LNCAP (cell line): Measurements from ENCODE around the gene ERMAP.

ENCODE experiments used
- CTCF ChIP-seq: fragments of 450-650 bp; IDR thresholded peaks from 2 replicates; pipeline ENCODE4 v1.5.1; 2017; ENCODE audit warnings: mild to moderate bottlenecking

Gene ERMAP

DNA sequence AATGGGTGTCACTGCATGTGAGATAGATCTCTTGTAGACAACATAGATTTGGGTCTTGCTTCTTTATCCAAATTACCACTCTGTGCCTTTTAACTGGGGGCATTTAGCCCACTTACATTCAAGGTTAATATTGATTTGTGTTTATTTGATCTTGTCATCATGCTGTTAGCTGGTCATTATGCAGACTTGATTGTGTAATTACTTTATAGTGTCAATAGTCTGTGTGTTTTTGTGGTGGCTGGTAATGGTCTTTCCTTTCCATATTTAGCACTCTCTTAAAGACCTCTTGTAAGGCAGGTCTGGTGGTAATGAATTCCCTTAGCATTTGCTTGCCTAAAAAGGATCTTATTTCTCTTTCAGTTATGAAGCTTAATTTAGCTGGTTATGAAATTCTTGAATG is 59.1 kb downstream of the ERMAP start:
- no peak for TF ChIP-seq CTCF

- no peak for TF ChIP-seq CTCF
Measured at GRCh38 chr1:42877380-42877779, 60.5 kb downstream of the ERMAP start.

DNA sequence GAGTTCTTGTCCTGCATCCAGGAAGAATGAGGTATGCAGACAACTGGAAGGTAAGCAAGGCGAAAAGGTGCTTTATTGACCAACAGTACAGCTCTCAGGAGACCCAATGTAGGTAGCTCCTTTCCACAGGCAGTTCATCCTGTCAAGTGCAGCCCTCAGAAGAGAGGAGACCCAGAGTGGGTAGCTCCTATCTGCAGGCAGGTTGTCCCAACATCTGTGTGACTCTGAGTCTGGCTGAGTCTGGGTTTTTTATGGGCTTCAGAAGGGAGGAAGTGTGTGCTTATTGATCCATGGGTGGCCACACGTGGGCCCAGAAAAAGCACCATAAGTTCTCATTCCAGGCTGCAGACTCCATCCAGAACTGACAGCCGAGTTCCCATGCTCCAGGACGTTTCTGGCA is 63.5 kb downstream of the ERMAP start:
- no peak for TF ChIP-seq CTCF

- no peak for TF ChIP-seq CTCF
Measured at GRCh38 chr1:42886046-42886739, 69.3 kb downstream of the ERMAP start.

- TF ChIP-seq CTCF = no peak
Measured at GRCh38 chr1:42886800-42887199, 69.9 kb downstream of the ERMAP start.

GRCh38 chr1:42887366-42887765 is 70.4 kb downstream of the ERMAP start:
- no peak for TF ChIP-seq CTCF

GRCh38 chr1:42888013-42888633 is 71.2 kb downstream of the ERMAP start:
- TF ChIP-seq CTCF = no peak

DNA sequence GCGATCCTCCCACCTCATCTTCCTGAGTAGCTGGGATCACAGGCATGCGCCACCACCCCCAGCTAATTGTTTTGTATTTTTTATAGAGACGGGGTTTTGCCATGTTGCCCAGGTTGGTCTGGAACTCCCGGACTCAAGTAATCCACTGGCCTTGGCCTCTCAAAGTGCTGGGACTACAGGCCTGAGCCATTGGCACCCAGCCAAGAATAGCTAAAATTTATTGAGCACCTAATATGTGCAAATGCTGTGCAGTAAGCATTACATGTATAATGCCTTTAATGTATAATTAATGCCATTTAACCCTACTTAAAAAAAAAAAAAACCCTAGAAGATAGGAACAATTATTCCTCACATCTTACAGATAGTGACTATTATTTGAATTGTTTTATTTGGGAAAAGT is 72.3 kb downstream of the ERMAP start:
- no peak for TF ChIP-seq CTCF
